HepG2 (cell line): Measurements from ENCODE around the gene IKZF4.

ENCODE experiments used
- BHLHE40 ChIP-seq: IDR thresholded peaks from 2 replicates; pipeline ENCODE4 v1.6.1; 2011; ENCODE audit warnings: low read length, improper control_type of control experiment
- RBM22 ChIP-seq: fragments of 200-400 bp; formaldehyde crosslinking; optimal IDR thresholded peaks from 2 replicates; pipeline ENCODE3; 2017; ENCODE audit warnings: mild to moderate bottlenecking, low read length, moderate library complexity
- TF ChIP-seq, protein P1 (sequence below): sonication (generic); formaldehyde crosslinking; IDR thresholded peaks from 2 replicates; pipeline ENCODE4 v1.5.0; 2020; ENCODE audit warnings: mild to moderate bottlenecking, missing genetic modification reagents, moderate library complexity

DNA sequence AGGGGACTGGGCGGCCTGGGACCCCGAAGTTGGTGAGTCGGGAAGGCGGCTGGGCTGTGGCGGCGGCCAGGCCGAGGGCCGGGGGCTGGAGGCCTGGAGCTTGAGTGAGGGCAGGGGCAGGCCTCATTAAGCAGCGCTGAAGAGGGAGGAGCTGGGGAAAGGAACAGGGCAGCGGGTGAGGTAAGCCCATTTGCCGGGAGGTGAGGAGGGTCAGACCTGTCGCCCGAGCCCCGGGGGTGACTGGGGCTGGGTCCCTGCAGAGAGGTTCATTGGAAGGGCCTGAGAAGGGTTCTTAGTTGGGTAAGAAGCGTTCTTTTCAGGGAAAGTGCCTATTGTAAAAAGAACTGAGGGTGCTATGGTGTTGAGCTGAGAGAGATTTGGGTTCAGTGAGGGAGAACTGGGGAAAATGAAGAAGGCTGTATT, 46.5 kb upstream of the IKZF4 start:
- TF ChIP-seq, protein P1, sequence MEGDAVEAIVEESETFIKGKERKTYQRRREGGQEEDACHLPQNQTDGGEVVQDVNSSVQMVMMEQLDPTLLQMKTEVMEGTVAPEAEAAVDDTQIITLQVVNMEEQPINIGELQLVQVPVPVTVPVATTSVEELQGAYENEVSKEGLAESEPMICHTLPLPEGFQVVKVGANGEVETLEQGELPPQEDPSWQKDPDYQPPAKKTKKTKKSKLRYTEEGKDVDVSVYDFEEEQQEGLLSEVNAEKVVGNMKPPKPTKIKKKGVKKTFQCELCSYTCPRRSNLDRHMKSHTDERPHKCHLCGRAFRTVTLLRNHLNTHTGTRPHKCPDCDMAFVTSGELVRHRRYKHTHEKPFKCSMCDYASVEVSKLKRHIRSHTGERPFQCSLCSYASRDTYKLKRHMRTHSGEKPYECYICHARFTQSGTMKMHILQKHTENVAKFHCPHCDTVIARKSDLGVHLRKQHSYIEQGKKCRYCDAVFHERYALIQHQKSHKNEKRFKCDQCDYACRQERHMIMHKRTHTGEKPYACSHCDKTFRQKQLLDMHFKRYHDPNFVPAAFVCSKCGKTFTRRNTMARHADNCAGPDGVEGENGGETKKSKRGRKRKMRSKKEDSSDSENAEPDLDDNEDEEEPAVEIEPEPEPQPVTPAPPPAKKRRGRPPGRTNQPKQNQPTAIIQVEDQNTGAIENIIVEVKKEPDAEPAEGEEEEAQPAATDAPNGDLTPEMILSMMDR, result no peak
- no peak for TF ChIP-seq RBM22
- no peak for TF ChIP-seq BHLHE40
